CD4-positive, alpha-beta T cell treated with Interleukin-12 subunit alpha and Interleukin-12 subunit beta, for 1 hour (primary cell): ENCODE measurements around the gene AMZ1.
"Not testable (repeated sequence)": the region's sequence is repeated elsewhere in the genome, so short reads cannot be mapped to it uniquely, and the experiment has no call there.

ENCODE experiments used
- DNase-seq: peaks from one replicate; pipeline ENCODE4 v3.0.0-alpha.2; 2020

The AMZ1 gene

DNA sequence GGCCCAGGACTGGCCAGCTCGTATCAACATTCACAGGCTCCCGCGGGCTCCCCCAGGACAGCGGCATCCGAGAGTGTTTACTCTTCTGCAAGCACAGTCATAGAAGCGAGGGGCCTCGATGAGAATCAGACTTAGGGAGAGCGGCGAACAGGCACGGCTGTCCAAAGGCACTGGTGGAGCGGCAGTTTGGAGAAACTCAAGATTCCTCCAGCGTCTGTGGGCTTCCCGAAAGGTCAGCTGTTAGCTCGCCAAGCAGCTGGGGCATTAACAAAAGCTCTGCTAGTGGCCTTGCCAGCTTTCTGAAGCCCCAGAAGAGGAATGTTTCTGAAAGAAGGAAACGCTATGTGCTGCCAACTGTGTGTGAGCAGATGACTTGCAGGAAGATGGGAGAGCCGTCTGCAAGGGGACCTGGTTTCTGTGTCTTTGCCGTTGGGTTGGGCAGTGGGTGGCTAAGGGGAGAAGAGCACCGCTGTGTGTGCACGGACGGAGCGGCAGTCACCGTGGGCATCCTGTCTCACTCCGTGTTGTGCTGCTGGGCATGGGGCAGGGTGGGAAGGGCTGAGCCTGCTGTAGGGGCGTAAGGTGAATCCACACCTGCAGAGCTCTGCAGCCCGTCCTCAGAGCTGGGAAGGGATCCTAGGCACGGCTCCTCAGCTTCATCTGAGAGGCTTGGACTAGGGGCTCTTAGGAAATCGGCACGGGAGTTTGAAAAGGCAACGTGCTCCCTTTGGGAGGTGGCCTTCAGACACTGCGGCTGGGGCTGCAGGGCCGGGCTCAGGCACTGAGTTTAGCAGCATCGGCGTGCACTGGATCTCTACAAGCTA, 42.1 kb downstream of the AMZ1 start:
- DNase-seq, result no peak

DNA sequence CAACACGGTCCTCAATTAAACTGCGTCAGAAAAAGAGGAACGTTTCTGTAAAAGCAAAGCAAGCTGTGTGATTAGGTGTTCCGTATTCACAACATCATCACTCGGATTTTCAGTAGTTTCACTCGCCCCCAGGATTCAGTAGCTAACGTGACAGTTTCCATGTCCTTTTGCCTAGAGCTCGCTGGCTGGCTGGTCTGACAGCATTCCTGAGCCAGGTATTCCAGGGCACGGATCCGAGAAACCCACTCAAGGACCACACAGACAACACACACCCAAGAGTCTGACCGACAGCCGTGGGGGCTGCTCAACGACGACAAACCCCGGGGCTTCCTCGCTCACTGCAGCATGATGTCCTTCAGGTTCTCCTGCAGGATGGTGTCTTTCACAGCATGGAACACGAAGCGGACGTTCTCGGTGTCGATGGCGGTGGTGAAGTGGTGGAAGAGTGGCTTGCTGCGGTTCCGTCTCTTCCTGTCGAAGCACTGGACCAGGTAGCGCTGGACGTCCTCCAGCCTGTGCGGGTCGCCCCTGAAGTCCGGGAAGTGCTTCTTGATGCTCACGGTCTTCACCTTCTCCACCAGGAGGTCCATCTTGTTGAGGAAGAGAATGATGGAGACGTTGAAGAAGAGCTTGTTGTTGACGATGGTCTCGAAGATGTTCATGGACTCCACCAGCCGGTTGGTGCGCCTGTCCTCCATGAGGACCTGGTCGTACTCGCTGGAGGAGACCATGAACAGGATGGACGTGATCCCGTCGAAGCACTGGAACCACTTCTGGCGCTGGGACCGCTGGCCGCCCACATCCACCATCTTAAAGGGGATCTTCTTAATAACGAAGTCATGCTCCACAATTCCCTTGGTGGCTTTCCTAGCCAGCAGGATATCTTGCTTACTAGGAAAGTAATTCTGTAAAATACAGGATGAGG, 43.1 kb downstream of the AMZ1 start:
- no peak for DNase-seq

DNA sequence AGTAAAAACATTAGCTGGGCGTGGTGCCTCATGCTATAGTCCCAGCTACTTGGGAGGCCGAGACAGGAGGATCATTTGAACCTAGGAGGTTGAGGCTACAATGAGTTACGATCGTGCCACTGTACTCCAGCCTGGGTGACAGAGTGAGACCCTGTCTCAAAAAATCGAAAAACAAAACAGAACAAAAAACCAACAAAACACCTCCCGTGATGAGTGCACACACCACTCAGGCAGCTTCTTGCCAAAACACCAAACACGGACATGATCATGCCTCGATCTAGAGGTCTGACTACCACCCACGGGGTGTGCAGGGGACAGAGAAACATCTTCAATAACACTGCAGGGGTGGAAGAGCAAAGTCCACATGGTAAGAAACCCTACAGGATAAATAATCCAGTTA, 44.4 kb downstream of the AMZ1 start:
- DNase-seq, result no peak

DNA sequence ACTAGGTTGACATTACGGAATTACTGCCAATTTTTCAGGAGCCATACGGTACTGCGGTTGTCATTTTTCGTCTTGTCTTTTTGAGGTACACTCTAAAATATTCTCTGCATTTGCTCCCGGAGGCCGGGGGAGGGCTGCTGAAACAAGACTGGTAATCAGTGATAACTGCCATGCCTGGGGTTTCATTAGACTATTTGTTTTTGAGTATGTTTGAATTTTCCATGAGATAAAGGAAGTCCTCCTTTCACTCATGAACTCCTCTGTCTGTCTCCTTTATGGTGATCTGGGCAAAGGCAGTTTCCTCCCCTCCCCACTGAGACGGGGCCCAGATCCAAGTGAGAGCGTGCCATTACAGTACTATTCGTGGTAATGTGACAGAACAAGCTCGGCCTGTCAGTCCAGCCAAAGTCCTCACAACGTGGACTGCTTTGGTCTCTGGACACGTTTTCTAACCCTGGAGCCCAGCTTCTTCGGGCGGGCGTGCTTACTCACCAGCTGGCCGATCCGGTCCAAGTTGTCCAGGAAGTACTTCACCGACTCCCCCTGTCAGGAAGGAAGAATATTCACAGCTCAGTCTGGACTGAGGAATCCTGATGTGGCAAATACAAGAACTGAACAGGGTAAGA, 45.1 kb downstream of the AMZ1 start:
- DNase-seq, result no peak

DNA sequence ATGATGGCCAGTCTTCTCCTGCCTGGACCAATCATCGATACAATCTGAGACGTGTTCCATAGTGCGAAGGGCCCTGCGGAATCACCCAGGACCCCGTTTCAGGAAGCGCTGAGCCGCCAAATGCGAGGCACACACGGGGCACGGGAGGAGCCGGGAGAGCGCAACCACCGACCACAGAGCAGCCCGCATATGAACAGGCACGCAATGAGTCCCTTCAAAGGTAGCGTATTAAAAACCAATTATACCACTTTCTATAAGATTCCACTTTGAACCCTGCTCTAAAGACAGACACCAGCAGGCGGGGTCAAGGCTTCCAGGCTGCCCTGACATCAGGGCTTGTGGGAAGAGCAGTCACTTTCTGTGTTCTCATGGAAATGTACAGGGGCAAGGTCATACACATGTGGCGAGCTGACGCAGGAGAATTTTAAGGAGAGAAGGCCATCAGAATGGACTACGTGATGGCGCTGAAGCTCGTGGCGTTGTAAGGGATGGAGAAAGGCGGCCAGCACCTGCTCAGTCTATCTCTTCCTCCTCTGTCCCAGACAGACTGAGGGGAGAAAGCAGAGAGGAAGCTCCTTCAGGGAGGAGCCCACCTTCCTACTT, 46.2 kb downstream of the AMZ1 start:
- DNase-seq, result no peak

DNA sequence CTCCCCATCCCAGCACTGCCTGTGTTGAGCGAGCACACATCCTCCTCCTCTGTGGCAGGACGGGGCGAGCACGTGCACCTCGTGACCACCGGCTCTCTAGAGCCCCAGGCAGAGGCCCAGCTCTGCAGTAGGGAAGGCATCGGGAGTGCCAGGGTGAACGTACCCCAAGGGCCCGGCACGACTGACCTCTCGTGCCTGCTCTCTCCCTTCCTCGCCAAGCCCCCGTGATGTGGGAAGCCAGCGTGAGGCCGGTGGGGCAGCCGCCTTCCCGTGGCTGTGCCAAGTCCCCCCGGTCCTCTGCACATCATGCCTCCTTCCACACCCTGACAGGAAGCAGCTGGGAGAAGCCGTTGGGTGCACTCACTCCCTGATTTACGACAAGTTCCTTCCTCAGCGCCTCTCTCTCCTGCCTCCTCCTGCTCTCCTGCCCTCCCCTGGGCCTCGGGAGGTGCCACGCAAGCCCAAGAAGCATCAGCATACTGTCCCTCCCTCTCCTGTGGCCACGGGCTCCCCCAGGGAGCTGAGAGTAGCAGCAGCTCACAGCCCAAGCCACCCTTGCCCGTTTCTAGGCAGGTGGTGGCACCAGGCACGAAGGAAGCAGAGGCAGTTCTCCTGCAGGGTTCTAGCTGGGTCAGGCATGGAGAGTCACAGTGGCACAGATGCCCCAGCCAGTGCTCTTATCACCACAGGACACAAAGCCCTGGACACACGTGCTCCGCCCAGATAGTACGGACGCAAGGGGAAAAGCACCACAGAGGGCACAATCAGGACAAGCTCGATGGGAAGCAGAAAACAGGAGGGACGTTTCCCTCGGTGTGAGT, 47.0 kb downstream of the AMZ1 start:
- DNase-seq, result no peak

DNA sequence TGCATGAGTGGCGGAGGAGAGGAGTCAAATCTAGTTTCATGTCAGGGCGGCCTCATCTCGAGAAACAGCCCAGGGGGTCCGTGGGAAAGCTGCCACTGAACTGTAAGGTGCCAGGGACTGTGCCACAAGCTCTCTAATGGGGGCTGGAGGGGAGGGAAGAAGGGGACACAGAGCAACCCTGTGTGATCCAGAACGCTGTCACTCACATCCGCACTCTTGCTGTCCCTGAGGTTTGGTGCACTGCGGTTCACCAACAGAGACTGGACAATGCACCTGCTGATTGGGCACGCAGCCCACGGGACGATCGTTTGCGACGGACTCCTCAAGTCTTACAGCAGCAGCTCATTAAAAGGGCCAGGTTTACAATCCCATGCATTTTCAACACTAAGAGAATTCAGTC, 47.7 kb downstream of the AMZ1 start:
- no peak for DNase-seq

DNA sequence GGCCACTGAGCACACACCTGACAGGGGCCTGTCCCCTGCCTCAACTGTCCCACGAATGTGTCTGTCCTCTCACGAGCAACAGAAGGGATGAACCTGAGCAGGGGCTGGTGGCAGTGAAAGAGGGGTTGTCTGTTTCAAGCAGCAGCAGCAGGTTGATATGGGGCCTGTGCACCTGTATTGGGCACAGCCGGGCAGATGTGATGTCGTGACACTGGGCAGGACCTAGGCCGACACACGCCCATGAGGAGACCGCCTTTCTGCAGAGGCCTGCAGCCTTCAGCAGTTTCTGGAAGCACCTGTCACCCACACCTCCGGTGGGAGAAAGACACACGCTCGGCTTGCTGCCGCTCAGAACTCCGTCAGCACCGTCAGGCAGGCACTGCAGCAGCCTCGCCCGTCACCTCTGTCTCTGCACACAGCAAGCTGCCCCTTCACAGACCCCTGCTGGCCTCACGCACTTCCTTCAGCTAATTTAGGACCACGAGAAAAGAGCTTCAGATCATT, 48.5 kb downstream of the AMZ1 start:
- DNase-seq, result no peak

DNA sequence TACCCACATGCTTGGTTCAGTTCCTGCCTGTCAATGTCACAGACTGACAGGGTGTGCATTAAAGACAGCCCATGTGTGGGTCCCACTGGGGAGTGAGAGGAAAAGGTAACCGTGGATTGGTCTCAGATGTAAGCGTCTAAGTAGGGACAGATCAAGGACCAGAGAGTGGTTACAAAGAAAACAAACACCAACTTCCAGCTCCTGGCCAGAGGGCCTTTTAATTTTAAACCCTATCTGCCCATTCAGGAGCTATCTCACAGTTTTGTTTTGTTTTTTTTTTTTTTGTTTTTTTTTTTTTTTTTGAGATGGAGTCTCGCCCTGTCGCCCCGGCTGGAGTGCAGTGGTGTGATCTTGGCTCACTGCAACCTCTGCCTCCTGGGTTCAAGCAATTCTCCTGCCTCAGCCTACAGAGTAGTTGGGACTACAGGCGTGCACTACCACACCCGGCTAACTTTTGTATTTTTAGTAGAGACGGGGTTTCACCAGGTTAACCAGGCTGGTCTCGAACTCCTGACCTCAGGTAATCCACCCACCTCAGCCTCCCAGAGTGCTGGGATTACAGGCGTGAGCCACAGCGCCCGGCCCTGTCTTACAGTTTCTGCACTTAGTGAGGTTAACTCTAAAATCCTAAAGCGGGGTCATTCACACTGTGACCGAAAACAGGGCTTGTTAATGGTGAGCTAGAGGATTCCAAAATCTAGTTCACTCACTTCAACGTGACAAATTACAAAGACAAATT, 49.2 kb downstream of the AMZ1 start:
- DNase-seq, result not testable (repeated sequence)

DNA sequence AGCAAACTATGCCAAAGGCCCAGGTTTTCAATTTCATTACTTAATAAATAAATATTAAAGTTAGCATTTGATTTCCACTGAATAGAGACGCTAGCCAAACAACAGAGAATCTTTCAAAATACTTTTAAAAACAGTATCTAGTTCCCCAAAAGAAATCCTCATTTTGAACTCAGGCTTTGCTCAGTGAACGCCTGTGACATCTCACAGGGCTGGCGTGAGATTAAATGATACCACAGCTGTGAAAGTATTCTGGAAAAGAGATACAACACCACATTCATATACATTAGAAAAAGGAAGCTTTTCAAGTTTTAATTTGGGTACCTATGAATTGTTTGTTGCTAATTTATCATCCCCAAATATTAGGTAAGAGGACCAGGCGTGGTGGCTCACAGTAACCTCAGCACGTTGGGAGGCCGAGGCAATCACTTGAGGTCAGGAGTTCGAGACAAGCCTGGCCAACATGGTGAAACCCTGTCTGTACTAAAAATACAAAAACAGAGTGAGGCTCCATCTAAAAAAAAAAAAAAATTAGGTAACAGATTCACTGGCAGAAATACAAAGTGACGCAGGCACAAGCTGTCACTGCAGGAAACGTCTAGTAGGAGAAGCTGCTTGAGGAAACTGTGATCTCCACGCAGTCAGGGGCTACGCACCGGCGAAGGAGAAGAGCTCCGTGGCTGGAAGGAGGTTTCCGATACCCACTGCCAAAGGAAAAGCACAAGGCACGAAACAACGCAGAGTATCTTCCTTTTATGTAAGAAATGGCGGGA, 50.0 kb downstream of the AMZ1 start:
- DNase-seq, result no peak

DNA sequence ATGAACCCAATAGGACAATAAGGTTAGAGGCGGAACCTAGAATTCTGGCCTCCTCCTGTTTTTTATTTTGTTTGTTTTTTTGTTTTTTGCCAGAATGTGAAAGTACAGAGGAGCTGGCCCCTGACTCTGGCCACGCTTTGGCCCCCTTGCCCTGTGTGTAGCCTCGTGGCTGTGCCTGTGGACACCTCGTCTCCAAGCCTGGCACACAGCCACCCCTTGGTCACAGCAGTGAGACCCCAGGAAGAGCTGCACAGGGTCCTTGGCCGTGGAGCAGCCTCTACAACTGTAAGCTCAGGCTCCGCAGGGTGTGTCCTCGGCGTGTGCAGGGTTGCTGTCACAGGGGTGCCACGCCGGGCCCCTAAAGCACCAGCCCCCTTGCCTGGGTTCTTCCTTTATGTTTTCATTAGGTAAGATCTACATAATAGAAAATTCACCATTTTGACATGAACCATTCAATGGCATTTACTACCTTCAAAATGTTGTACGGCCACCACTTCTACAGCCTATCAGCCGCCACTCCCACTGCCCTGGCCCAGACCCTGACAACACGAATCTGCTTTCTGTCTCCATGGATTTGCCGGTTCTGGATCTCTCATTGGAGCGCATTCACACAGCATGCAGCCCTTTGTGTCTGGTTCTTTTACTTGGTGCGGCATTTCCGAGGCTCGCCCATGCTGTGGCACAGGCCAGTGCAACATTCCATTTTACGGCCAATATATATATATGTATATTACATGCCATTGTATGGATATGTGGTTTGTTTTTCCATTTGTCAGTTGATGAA, 51.0 kb downstream of the AMZ1 start:
- DNase-seq, result no peak

DNA sequence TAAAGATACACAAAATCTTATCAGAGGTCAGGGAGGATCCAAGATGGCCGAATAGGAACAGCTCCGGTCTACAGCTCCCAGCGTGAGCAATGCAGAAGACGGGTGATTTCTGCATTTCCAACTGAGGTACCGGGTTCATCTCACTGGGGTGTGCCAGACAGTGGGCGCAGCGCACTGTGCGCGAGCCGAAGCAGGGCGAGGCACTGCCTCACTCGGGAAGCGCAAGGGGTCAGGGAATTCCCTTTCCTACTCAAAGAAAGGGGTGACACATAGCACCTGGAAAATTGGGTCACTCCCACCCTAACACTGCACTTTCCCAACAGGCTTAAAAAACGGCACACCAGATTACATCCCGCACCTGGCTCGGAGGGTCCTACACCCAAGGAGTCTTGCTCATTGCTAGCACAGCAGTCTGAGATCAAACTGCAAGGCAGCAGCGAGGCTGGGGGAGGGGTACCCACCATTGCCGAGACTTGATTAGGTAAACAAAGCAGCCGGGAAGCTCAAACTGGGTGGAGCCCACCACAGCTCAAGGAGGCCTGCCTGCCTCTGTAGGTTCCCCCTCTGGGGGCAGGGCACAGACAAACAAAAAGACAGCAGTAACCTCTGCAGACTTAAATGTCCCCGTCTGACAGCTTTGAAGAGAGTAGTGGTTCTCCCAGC, 55.7 kb downstream of the AMZ1 start:
- DNase-seq, result not testable (repeated sequence)

DNA sequence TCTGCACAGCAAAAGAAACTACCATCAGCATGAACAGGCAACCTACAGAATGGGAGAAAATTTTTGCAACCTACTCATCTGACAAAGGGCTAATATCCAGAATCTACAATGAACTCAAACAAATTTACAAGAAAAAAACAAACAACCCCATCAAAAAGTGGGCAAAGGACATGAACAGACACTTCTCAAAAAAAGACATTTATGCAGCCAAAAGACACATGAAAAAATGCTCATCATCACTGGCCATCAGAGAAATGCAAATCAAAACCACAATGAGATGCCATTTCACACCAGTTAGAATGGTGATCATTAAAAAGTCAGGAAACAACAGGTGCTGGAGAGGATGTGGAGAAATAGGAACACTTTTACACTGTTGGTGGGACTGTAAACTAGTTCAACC, 60.7 kb downstream of the AMZ1 start:
- not testable (repeated sequence) for DNase-seq

DNA sequence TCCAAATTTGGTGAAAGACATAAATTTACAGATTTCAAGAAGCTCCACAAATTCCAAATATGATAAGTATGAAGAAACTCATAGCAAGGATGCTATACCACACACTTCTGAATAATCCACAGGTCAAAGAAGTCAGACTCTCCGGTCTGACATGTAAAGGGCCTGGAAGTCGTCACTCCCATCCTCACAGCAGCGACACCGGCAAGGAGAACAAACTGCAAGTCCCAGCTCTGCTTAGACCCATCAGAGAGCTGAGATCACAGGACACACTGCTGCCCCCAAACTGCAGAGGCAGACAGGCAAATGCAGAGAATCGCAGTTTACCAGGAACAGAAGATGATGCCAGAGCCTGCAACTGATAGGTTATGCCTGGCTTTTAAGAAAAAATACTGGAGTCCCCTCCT, 62.0 kb downstream of the AMZ1 start:
- DNase-seq, result no peak

DNA sequence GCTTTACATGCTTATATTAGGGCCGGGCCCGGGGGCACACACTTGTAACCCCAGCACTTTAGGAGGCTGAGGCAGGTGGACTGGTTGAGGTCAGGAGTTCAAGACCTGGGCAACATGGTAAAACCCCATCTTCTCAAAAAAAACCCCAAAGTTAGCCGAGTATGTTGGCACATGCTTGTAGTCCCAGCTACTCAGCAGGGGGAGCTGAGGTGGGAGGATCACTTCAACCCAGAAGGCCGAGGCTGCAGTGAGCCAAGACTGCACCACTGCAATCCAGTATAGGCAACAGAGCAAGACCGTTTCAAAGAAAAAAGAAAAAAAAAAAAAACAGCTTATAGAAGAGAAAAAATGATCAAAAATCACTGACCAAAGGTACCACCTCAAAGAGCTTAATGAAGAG, 63.1 kb downstream of the AMZ1 start:
- no peak for DNase-seq

DNA sequence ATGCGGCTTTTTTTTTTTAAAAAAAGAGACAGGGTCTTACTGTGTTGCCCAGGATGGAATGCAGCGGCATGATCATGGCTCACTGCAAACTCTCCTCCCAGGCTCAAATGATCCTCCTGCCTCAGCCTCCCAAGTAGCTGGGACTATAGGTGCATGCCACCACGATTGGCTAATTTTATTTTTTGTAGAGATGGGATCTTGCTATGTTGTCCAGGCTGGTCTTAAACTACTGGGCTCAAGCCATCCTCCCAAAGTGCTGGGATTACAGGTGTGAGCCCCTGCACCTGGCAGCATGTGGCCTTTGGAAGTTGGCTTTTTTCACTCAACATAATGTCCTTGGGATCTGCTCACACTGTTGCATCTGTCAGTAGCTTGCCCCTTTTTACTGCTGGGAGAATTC, 65.1 kb downstream of the AMZ1 start:
- DNase-seq, result no peak

DNA sequence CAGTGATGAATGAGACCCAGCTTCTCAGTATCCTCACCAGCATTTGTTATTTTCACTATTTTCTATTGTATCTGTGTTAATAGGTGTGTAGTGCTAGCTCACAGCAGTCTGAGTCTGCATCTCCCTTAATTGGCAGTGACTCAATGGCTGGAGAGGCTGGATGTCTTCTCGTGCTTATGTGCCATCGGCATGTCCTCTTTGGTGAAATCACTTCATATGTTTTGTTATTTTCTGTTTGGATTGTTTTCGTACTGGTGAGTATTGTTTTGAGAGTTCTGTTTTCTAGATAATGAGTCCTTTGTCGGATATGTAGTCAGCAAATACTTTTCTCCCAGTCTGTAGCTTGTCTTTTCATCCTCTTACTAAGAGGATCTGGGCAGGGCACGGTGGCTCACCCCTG, 66.1 kb downstream of the AMZ1 start:
- DNase-seq, result no peak

DNA sequence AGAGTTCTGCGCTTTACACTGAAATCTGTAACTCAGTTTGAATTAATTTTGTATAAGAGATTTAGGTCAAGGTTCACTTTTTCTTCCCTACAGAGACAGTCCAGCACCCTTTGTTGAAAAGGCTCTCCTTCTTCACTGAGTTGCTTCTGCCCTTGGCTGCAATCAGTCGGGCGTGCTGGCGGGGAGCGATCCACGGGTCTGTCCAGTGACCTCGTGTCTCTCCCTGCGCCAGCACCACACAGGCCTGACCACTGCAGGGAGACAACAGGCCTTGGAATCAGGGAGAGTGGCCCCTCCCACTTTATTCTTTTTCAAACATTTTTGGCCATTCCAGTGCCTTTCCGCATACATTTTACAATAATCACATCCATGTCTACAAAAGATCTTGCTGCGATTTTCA, 66.9 kb downstream of the AMZ1 start:
- DNase-seq, result no peak

DNA sequence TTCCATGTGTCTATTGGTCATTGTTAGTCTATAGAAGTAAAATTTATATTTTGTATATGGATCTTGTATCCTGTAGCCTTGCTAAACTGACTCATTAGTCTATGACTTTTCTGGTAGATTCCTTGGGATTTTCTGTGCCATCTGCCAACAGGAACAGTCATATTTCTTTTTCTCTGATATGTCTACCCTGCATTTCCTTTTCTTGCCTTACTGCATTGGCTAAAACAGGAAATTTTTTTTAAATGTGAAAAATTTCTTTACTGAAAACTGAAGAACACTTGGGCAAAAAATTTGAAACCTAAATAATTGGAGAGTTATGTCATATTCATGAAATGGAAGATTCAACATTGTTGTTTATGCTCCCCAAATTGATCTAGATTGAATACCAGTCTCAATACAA, 67.5 kb downstream of the AMZ1 start:
- no peak for DNase-seq
